ENCODE results near the gene WDFY4.

Gene WDFY4

DNA sequence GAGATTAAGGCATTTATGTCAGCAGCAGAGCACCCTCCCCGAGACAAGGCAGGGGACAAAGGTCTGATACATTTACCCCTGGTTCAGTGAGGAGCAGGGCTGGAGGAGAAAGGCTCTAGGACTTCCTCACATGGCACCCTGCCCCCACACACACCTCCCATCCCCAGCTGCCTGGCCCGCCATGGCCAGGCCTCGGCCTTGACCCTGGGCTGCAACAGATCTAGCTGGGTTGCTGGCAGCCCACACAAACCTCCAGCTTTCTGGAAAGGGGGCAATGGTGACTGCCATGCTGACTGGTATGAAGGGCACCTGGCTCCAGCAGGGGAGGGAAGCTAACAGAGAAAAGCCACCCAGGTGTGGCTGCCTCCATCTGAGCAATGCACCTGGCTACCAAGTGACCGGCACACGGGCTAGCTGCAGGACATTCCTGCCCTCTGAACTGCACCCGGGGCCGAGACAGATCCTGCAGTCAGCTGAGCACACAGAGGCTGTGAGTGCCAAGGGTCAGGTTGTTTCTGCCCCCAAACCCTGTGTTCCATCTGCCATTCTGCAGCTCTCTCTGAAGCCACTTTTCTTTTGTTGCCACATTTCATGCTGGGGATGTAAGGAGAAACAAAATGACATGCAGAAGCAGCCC, 340.8 kb downstream of the WDFY4 start:
- DNase-seq (ENCODE audit: insufficient read length, low spot score) = no peak
- no peak for FAIRE-seq

DNA sequence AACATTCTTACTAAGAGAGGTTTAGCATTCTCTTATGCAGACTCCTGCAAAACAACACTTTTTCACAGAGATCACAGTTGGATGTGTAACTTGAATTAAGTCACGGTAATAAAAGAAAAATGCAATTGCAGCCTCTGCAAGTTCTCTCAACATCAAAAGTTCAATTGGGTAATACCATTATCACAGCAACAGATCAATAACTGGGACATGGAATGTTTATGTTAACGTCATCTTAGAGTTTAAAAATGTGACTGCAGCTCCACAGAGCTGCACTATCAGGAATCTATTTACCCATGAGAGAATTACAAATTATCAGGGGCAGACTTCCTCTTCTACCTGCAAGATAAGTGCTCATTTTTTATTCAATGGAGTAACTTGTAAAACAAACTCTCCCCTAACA, 344.0 kb downstream of the WDFY4 start:
- TF ChIP-seq POLR2A (IDR thresholded peaks at IDR 0.05; ENCODE audit: low read depth, low read length) = no peak
- no peak for TF ChIP-seq POU2F2 (IDR thresholded peaks at IDR 0.05; ENCODE audit: low read depth, low read length)
- TF ChIP-seq POLR2AphosphoS5 (IDR thresholded peaks at IDR 0.05; ENCODE audit: low read depth, low read length) = no peak
- TF ChIP-seq TAF1 (IDR thresholded peaks at IDR 0.05; ENCODE audit: low read depth, low read length) = no peak
- no peak for TF ChIP-seq SPI1 (IDR thresholded peaks at IDR 0.05; ENCODE audit: low read depth, low read length)
- TF ChIP-seq PAX5 (IDR thresholded peaks at IDR 0.05; ENCODE audit: insufficient read depth, low read length, severe bottlenecking) = no peak
- DNase-seq (ENCODE audit: insufficient read length, low spot score) = no peak
- FAIRE-seq = no peak

More for the DNA sequence above, 340.8 kb downstream of the WDFY4 start:
- TF ChIP-seq SPI1 (IDR thresholded peaks at IDR 0.05; ENCODE audit: low read depth, low read length) (no peak), TAF1 (IDR thresholded peaks at IDR 0.05; ENCODE audit: low read depth, low read length) (no peak), POLR2A (IDR thresholded peaks at IDR 0.05; ENCODE audit: low read depth, low read length) (no peak), PAX5 (IDR thresholded peaks at IDR 0.05; ENCODE audit: insufficient read depth, low read length, severe bottlenecking) (no peak), POLR2AphosphoS5 (IDR thresholded peaks at IDR 0.05; ENCODE audit: low read depth, low read length) (no peak), POU2F2 (IDR thresholded peaks at IDR 0.05; ENCODE audit: low read depth, low read length) (no peak)

DNA sequence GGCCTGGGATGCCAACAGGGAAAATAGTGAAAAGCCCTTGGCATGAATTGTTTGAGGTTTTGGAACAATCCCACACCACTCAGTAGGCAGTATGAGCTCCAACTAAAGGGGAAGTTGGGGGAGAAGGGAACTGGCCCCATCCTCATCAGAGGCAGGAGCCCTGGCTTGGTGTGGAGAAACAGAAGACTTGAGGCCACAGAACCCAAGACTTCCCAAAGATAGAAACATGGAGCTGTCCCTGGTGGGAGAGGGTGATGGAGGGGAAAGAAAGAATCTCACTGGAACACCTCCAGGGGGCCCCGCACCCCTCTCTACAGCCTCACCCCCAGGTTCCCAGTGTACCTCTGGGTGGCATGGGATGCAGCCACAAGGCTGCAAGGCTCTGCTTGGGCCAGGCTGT, 345.0 kb downstream of the WDFY4 start:
- TF ChIP-seq SPI1 (IDR thresholded peaks at IDR 0.05; ENCODE audit: low read depth, low read length) (no peak), TAF1 (IDR thresholded peaks at IDR 0.05; ENCODE audit: low read depth, low read length) (no peak), POLR2A (IDR thresholded peaks at IDR 0.05; ENCODE audit: low read depth, low read length) (no peak), PAX5 (IDR thresholded peaks at IDR 0.05; ENCODE audit: insufficient read depth, low read length, severe bottlenecking) (no peak), POLR2AphosphoS5 (IDR thresholded peaks at IDR 0.05; ENCODE audit: low read depth, low read length) (no peak), POU2F2 (IDR thresholded peaks at IDR 0.05; ENCODE audit: low read depth, low read length) (no peak)
- no peak for FAIRE-seq

More for the DNA sequence above, 345.0 kb downstream of the WDFY4 start:
- DNase-seq (ENCODE audit: insufficient read length, low spot score) = no peak

Measured in GM12891 (cell line).